A673 (cell line): ENCODE data around the gene HYDIN. TPM values are rescaled to one million over a fixed set of nuclear protein-coding genes. Genes with fewer than 3 reads are reported as not detected.

Experiments used
- BruUV-seq: library from RNA; stranded (reverse); fragments of 400-500 nt; replicated peaks from 2 replicates; lab custom pipeline; 2021; lab: Mats Ljungman, UMichigan
- CTCF ChIA-PET: fragments of 300-600 bp; sonication (Branson Sonifier 250); formaldehyde crosslinking; loops from one replicate; lab custom pipeline; 2022; ENCODE audit warnings: antibody characterized with exemption; lab: Charles Lee
- POLR2A ChIA-PET: fragments of 300-600 bp; sonication (Branson Sonifier 250); formaldehyde crosslinking; loops from one replicate; lab custom pipeline; 2022; ENCODE audit warnings: antibody characterized with exemption; ENCODE audit not compliant: low non-redundant PET; lab: Charles Lee
- DNase-seq: peaks from one replicate; pipeline ENCODE4 v3.0.0-alpha.2; 2015; ENCODE audit warnings: low spot score
- H3K27ac ChIP-seq: fragments of 200-600 bp; sonication (generic); 2 replicates; pipeline ENCODE4 v1.5.1; 2016; ENCODE audit warnings: mixed run types, low read depth, mild to moderate bottlenecking, mixed read lengths, antibody characterized with exemption, low read length; ENCODE audit not compliant: poor library complexity, severe bottlenecking
- H3K27me3 ChIP-seq: fragments of 200-600 bp; sonication (generic); replicated peaks from 2 replicates; pipeline ENCODE4 v1.6.1; 2017; ENCODE audit warnings: mixed run types, low read depth, mild to moderate bottlenecking, mixed read lengths, antibody characterized with exemption, low read length; ENCODE audit not compliant: insufficient read depth, poor library complexity
- H3K36me3 ChIP-seq: fragments of 200-600 bp; sonication (generic); 2 replicates; pipeline ENCODE4 v1.6.1; 2016; ENCODE audit warnings: mixed run types, mild to moderate bottlenecking, mixed read lengths, antibody characterized with exemption, low read length; ENCODE audit not compliant: insufficient read depth, poor library complexity, severe bottlenecking
- H3K4me1 ChIP-seq: fragments of 200-600 bp; sonication (generic); 2 replicates; pipeline ENCODE4 v1.6.1; 2017; ENCODE audit warnings: mixed run types, mild to moderate bottlenecking, mixed read lengths, antibody characterized with exemption, low read length; ENCODE audit not compliant: insufficient read depth, poor library complexity, severe bottlenecking
- H3K4me3 ChIP-seq: fragments of 200-600 bp; sonication (generic); 2 replicates; pipeline ENCODE4 v1.5.1; 2016; ENCODE audit warnings: low read depth, mixed run types, mild to moderate bottlenecking, mixed read lengths, low read length; ENCODE audit not compliant: poor library complexity, severe bottlenecking
- H3K9me3 ChIP-seq: fragments of 200-600 bp; sonication (generic); 2 replicates; pipeline ENCODE4 v1.6.1; 2016; ENCODE audit warnings: mixed run types, low read depth, mild to moderate bottlenecking, mixed read lengths, antibody characterized with exemption, low read length; ENCODE audit not compliant: poor library complexity, severe bottlenecking
- CTCF ChIP-seq: fragments of 300-800, 200-600 bp; sonication (generic); conservative IDR thresholded peaks from 2 replicates; pipeline ENCODE4 v1.5.1; 2017; ENCODE audit warnings: low read depth, mild to moderate bottlenecking, antibody characterized with exemption, low read length, moderate library complexity, mixed read lengths
- EZH2 ChIP-seq: fragments of 200-600 bp; sonication (generic); IDR thresholded peaks from 2 replicates; pipeline ENCODE4 v1.6.1; 2017; ENCODE audit warnings: borderline replicate concordance, low read depth, mild to moderate bottlenecking, mixed read lengths, antibody characterized with exemption, low read length; ENCODE audit not compliant: poor library complexity, severe bottlenecking
- intact Hi-C: fragments of 100-400 bp; cut with micrococcal nuclease; formaldehyde crosslinking; loops from one replicate; pipeline ENCODE4 v1.10.0; 2022; ENCODE audit not compliant: unreplicated experiment
- total RNA-seq: library from RNA; stranded (reverse); gene quantifications from 2 replicates; pipeline ENCODE4 v1.2.3, GENCODE V29; 2021

Gene HYDIN
- total RNA-seq, 1 experiment from 2014 or later: not detected

- no peak for DNase-seq
- H3K36me3 ChIP-seq: no peaks in the 10 kb centered on the region
- no peak overlapping the region for H3K27ac ChIP-seq
- H3K9me3 ChIP-seq: peaks cover 4% of the 10 kb centered on the region
- intact Hi-C loops: no loop called here
- no peaks in the 10 kb centered on the region for H3K4me1 ChIP-seq
- H3K4me3 ChIP-seq: no peak overlapping the region
- no peaks in the 10 kb centered on the region for H3K27me3 ChIP-seq
- CTCF ChIA-PET: no interaction called here
- POLR2A ChIA-PET: no interaction called here
- BruUV-seq: no TSS peak
- TF ChIP-seq CTCF (no peak), EZH2 (no peak)
Observed at GRCh38 chr16:71203631-71204030, 26.9 kb downstream of the HYDIN start.

- H3K4me3 ChIP-seq: no peak overlapping the region
- ChIA-PET CTCF (no interaction called here), POLR2A (no interaction called here)
- no peak for DNase-seq
- no TSS peak for BruUV-seq
- no peaks in the 10 kb centered on the region for H3K4me1 ChIP-seq
- H3K27me3 ChIP-seq: no peaks in the 10 kb centered on the region
- H3K36me3 ChIP-seq: no peaks in the 10 kb centered on the region
- no peak overlapping the region for H3K27ac ChIP-seq
- intact Hi-C loops: no loop called here
- peaks cover 4% of the 10 kb centered on the region for H3K9me3 ChIP-seq
- TF ChIP-seq EZH2 (no peak), CTCF (no peak)
Observed at GRCh38 chr16:71201556-71201955, 29.0 kb downstream of the HYDIN start.

- no TSS peak for BruUV-seq
- ChIA-PET POLR2A (no interaction called here), CTCF (no interaction called here)
- Histone ChIP-seq H3K27ac (no peak overlapping the region), H3K4me3 (no peak overlapping the region), H3K4me1 (no peaks in the 10 kb centered on the region), H3K27me3 (peaks cover under 1% of the 10 kb centered on the region), H3K9me3 (peaks cover 4% of the 10 kb centered on the region), H3K36me3 (no peaks in the 10 kb centered on the region)
- intact Hi-C loops: no loop called here
- TF ChIP-seq CTCF: no peak
- no peak for TF ChIP-seq EZH2
- DNase-seq: no peak
Observed at GRCh38 chr16:71201054-71201453, 29.5 kb downstream of the HYDIN start.
